Glomerular visceral epithelial cell (primary cell): ENCODE measurements around the gene EFHB.
"Not testable (repeated sequence)": the region's sequence is repeated elsewhere in the genome, so short reads cannot be mapped to it uniquely, and the experiment has no call there.

Source experiments
- DNase-seq: peaks from one replicate; pipeline ENCODE4 v3.0.0-alpha.2; 2016; ENCODE audit errors: extremely low spot score

EFHB gene

GRCh38 chr3:19931767-19932188 lies 2.2 kb downstream of the EFHB start:
- no peak for DNase-seq

DNA sequence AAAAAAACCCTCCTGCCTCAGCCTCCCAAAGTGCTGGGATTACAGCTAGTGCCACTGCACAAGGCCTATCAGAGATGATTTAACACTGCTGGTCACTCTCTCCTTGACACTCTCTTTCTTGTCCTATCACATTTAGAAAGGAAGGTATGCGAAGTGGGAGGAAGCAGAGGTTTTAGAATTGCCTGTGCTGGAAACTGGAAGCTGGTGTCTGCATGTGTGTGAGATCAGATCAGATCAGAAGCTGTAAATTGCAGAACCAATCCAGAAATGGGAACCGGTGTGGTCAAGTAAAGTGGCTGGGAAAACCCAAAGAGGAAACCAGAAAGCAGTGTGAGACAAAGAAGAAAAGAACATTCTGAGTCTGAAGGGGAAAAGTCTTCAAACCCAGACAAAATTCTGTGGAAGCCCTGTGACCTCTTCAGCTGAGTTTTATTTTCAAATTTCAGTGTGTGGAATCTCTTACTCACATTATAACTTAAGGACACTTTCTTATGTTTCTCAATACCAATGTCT lies 2.8 kb downstream of the EFHB start:
- DNase-seq = no peak

DNA sequence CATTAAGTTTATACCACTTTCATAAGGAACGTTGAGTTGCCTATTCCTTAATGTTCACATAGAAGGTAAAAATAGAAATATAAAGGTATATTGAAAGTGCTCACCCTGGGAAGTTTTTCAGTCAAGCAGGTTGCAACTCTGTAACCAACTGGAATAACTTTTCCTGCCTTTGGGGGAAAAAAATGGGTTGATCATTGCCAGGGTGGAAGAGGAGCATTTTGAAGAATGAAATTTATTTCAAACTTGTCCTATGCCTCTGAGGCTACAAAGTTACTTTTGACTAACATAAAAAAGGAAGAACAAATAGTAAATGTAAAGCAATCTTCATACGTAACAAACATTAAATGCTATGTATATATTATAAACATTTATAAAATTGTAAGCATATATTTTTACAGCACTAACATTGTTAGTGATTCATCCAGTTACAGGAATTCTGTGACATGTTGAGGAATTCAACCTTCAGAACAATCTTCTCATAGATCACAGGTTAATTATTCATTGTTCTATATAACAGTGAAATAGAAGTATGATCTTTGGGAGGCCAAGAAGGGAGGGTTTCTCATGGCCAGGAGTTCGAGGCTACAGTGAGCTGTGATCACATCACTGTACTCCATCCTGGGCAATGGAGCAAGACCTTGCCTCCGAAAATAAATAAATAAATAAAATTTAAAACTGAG lies 13.5 kb downstream of the EFHB start:
- DNase-seq = peak; percentile 16

DNA sequence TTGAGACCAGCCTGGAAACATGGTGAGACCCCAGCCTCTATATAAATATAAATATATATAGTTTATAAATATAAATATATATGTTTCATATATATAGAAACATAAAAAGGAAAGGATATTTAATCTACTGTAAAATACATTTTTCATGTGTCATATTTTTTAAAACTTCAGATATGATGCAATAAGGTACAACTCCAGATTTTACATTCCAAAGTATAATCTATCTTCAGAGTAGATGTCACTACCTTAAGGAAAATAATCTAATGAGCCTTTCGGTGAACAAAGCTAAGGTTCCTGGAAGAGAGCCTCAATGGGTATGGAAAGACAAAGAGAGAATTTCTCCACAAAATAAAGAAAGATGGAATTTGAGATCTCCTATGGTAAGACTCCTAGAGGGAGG lies 16.9 kb downstream of the EFHB start:
- DNase-seq = no peak

DNA sequence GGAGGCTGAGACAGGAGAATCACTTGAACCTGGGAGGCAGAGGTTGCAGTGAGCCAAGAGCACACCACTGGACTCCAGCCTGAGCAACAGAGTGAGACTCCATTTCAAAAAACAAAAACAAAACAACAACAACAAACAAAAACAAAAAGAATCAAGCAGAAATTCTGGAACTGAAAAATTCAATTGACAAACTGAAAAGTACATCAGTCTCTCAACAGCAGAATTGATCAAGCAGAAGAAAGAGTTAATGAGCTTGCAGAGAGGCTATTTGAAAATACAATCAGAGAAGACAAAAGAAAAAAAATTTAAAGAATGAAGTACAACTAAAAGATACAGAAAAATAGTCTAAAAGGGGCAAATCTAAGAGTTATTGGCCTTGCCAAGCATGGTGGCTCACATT lies 22.6 kb downstream of the EFHB start:
- no peak for DNase-seq

DNA sequence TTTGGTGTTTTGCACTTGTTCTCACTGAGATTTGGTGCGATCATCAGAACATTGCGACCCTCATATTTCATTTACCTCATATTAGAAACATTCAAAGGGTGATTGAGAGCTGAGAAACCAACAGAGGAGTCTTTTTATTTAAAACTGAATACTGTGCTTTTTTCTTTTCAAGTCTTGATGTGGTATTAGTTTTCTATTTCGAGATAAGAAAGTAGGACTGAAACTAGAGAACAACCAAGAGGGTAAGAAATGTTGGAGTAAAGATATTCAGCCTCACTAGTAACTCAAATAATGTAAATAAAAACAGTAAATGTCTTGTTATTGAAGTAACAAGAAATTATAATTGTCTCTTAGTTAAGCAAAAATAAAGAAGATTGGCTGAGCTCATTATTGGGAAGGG lies 26.5 kb downstream of the EFHB start:
- DNase-seq = no peak

GRCh38 chr3:19903649-19904048 lies 30.4 kb downstream of the EFHB start:
- no peak for DNase-seq

DNA sequence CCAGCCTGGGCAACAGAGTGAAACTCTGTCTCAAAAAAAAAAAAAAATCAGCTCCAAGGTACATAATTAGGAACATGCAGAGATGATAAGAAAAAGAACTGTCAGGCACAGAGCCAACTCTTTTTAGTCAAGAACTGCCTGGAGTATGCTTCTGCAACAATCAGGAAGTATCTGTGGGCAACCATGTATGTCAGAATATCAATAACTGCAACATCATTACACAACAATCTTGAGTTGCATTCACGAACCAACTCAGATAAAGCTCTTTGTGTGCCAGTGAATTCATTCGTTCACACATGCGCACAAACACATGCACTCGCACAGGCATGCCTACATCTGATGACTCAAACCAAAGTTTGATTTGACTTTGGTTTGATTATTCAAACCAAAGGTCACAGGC lies 32.1 kb downstream of the EFHB start:
- no peak for DNase-seq

GRCh38 chr3:19901337-19901736 lies 32.7 kb downstream of the EFHB start:
- DNase-seq = no peak

DNA sequence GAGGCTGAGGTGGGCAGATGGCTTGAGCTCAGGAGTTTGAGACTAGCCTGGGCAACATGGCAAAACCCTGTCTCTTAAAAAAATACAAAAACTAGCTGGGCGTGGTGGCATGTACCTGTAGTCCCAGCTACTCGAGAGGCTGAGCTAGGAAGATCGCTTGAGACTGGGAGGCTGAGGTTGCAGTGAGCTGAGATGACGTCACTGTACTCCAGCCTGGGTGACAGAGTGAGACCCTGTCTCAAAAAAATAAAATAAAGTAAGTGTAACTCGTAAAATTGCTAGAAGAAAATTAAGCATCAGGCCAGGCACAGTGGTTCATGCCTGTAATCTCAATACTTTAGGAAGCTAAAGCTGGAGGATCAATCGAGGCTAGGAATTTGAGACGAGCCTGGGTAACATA lies 34.2 kb downstream of the EFHB start:
- DNase-seq = not testable (repeated sequence)

- DNase-seq = no peak
Measured at GRCh38 chr3:19899264-19899663, 34.8 kb downstream of the EFHB start.

- DNase-seq = peak; percentile 35
Measured at GRCh38 chr3:19898721-19899120, 35.3 kb downstream of the EFHB start.

DNA sequence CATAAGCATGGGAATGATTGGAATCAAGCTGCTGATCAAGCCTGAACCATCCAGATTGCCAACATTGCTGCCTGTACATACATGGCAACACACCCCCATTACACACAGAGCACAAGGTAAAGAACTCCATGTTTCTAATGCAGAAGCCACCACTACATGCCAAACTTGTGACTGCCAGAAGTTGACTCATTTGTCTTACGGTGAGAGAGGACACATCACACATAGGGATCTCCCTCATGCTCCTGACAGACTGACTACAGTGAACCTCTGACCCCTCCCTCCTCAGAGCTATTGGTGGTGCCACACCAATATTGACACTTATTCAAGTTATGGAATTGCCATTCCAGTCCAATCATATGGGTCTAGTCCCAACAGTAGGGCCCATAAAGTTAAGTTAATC lies 42.3 kb downstream of the EFHB start:
- DNase-seq = peak; percentile 8

- no peak for DNase-seq
Measured at GRCh38 chr3:19888428-19889152, 45.4 kb downstream of the EFHB start.

DNA sequence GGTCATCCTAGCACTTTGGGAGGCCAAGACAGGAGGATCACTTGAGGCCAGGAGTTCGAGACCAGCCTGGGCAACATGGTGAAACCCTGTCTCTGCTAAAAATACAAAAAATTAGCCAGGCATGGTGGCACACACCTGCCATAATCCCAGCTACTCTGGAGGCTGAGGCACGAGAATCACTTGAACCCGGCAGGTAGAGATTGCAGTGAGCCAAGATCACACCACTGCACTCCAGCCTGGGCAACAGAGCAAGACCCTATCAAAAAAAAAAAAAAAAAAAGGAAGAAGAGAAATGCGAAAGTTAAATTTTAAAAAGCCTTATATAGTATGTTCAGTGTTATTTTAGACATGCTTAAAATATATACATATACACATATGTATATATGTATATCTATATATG lies 46.9 kb downstream of the EFHB start:
- not testable (repeated sequence) for DNase-seq

DNA sequence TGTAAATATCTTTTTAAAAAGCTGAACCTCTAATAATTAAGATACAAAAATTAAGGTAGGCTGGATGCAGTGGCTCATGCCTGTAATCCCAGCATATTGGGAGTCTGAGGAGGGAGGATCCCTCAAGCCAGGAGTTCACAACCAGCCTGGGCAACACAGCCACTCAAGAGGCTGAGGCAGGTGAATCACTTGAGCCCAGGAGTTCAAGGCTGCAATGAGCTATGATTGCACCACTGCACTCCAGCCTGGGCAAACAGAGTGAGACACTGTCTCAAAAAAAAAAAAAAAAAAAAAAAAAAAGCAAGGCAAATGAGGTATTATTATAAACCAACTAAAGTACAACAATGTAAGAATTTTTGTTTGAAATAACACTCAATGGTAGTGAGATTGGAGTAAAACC lies 47.6 kb downstream of the EFHB start:
- no peak for DNase-seq

DNA sequence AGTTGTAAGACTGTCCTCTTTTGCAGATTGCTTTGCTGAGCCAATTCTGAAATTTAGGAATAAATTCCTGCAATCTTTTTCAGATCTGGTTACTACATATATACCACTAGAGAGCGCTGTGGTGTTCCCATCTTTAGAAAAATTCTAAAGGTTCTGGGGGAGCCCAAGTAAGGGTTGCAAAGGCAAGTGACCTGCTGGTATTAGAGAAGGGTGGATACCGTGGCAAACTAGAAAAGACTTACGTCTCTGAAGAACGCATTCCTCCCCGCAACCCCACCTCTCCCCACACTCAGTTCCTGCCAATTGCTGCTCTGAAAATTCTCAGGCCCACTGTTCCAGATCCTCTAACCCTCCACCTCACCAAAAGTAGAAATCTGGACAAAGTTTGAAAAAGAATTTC lies 48.5 kb downstream of the EFHB start:
- peak; percentile 44 for DNase-seq

DNA sequence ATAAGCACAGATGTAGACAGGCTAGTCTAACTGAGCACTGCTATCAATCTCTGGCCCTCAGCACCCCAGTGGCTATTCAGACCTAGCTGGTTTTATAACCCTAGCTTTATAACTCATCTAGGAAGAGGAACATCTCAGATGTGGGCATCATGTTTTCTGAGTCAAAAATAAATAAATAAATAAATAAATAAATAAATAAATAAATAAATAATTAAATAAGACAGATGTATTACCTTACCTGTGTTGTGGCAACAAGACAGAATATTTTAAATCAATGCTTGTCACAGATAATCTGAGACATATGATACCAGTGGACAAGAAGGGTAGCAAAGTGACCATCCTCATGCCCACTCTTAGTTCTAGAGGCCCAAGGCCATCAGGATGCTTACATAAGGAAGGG lies 52.2 kb downstream of the EFHB start:
- no peak for DNase-seq

- no peak for DNase-seq
Measured at GRCh38 chr3:19881036-19881435, 53.0 kb downstream of the EFHB start.

DNA sequence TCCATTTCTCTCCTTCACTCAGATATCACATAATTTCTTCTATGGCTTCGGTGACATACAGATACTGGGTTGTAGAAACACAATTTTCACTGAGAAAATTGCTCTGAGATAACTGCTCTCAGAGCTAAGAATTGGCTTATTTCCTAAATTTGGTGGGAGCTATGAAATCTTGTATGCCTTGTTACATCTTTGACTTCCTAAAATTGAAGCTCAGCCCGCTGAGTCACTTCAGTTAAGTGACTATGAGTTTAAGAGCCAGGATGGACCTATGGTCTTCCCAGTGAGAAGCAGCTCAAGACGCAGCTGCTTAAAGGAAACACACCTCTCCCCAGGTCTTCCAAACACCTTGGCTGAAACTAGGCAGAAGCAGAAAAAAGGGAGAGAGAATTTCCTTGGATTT lies 56.4 kb downstream of the EFHB start:
- DNase-seq = no peak

DNA sequence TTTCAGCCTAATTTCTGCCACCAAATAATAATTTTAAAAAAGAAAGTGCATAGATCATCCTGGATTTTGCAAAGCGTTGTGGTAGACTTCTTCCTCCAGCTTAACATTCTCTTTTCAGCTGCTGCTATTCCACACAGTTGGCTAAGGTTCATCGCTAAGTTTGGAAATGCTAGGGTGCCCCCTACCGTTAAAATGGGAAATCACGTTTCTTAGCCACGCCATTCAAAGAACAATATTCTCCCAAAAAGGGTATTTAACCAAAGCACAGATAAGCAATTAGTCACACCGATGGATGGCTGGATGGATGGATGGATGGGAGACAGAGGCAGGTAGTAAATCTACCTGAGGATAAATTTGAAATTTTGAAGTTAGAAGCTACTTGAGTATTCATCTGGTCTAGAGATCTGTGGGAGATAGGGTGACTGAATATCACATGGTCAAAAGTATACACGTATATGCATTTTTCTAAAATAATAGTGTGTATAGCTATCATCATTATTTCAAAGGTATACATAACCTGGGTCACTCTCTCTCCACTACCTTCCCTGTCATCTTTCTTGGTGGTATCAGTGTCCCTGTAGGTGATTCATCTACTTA lies 67.2 kb downstream of the EFHB start:
- DNase-seq = peak; percentile 52

- DNase-seq = not testable (repeated sequence)
Measured at GRCh38 chr3:19855318-19855717, 78.7 kb downstream of the EFHB start.

DNA sequence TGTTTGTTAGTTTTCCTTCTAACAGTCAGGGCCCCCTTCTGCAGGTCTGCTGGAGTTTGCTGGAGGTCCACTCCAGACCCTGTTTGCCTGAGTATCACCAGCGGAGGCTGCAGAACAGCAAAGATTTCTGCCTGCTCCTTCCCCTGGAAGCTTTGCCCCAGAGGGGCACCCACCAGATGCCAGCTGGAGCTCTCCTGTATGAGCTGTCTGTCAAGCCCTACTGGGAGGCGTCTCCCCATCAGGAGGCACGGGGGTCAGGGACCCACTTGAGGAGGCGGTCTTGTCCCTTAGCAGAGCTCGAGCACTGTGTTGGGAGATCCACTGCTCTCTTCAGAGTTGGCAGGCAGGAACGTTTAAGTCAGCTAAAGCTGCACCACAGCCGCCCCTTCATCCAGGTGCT lies 87.4 kb downstream of the EFHB start:
- DNase-seq = not testable (repeated sequence)
